GM18505 (cell line): Measurements from ENCODE around the gene CCDC78.

ENCODE experiments used
- ATAC-seq: cut with Tn5 transposase; IDR thresholded peaks from one replicate; pipeline ENCODE4 v1.9.1; 2021; ENCODE audit not compliant: unreplicated experiment
- POLR2A ChIP-seq: IDR thresholded peaks from 4 replicates; pipeline ENCODE4 v1.6.1; 2011; ENCODE audit warnings: borderline replicate concordance; ENCODE audit not compliant: insufficient read depth, insufficient read length; ENCODE audit errors: extremely low read depth

The CCDC78 gene

GRCh38 chr16:678858-679813 lies 47.1 kb downstream of the CCDC78 start:
- ATAC-seq, result no peak
- TF ChIP-seq POLR2A, result no peak

GRCh38 chr16:678209-678857 lies 47.9 kb downstream of the CCDC78 start:
- ATAC-seq, result no peak

GRCh38 chr16:677316-678190 lies 48.7 kb downstream of the CCDC78 start:
- no peak for ATAC-seq
- no peak for TF ChIP-seq POLR2A

More at GRCh38 chr16:678209-678857, 47.9 kb downstream of the CCDC78 start:
- TF ChIP-seq POLR2A, result no peak

- no peak for ATAC-seq
- no peak for TF ChIP-seq POLR2A
Measured at GRCh38 chr16:676913-677312, 49.3 kb downstream of the CCDC78 start.

GRCh38 chr16:676565-676902 lies 49.7 kb downstream of the CCDC78 start:
- TF ChIP-seq POLR2A, result no peak
- no peak for ATAC-seq

GRCh38 chr16:675884-676564 lies 50.2 kb downstream of the CCDC78 start:
- no peak for ATAC-seq
- TF ChIP-seq POLR2A, result no peak

GRCh38 chr16:674968-675883 lies 51.0 kb downstream of the CCDC78 start, which contains the start of gene RHBDL1:
Gene RHBDL1, plus strand, starts transcription at chr16:675671. Its CDS starts 120 bp downstream, at chr16:675791.
- ATAC-seq, result no peak
- peak; percentile 17 for TF ChIP-seq POLR2A

GRCh38 chr16:674214-674881 lies 51.9 kb downstream of the CCDC78 start:
- TF ChIP-seq POLR2A, result peak; percentile 21
- no peak for ATAC-seq

GRCh38 chr16:673399-673991 lies 52.7 kb downstream of the CCDC78 start:
- ATAC-seq, result no peak

GRCh38 chr16:672851-673250 lies 53.4 kb downstream of the CCDC78 start:
- no peak for ATAC-seq
- TF ChIP-seq POLR2A, result no peak

More at GRCh38 chr16:673399-673991, 52.7 kb downstream of the CCDC78 start:
- no peak for TF ChIP-seq POLR2A
